Non-pigmented ciliary epithelial cell (primary cell): Measurements from ENCODE around the gene EMP1.

ENCODE experiments used
- DNase-seq: peaks from one replicate; pipeline ENCODE4 v3.0.0-alpha.2; 2010; ENCODE audit warnings: low read depth

The EMP1 gene

DNA sequence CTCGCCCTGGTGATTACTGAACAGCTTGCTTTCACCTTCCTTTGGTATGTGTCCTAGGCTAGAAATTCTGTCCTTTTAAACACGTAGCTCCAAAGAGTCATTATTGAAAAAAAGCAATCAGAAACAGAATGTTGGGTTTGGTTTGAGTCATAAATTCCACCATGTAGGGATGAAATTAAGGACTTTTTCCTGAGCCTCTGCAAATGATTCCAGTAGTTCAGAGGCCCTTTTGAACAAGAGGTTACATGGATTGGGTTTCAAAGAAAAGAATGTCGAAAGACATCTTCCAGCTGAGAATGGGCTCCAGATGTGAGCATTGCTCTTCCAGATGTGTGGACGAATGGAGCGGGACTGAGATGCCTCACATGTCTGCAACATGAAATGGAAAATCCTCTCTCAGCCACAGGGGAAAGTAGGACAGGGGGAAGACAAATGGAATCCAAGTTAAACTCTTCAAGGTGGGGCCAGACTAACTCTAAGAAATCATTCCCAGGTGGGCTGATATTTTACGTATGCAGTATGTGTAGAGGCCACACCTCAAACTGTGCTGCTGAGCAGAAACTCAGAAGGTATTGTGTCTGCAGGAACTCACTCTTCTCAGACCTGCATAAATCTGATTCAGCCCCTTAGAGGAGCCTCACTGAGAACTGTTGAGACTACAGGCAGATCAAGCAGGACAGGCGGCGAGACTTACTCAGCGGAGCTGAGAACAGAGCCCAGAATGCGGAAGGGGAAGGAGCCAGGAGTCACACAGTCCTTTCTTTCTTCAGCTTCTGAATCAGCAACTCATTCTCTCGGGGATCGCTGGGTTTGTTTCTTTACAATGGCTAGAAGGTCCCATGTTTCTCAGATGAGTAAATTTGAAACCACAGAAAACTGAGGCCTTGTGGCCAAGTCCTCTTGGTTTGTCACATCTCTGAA, 23.3 kb upstream of the EMP1 start:
- DNase-seq: peak; percentile 90

DNA sequence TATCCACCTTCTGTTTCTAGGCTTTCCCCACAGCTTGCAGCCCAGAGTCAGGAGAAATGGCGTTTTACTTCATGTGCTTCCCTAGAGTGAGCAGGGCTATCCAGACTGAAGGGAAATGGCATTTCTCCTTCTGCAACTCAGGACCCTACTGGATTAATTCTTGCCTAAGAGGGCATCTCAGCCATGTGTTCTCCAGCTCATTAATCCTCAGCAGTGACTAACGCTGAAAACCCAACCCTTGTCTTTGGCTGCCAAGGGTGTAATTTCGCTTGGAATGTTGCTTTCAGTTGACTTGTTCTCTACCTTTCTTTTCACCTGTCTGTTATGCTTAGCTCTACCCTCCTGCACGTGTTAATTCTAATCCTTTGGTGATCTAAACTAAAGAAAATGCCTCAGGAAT, 21.0 kb upstream of the EMP1 start:
- DNase-seq: no peak

DNA sequence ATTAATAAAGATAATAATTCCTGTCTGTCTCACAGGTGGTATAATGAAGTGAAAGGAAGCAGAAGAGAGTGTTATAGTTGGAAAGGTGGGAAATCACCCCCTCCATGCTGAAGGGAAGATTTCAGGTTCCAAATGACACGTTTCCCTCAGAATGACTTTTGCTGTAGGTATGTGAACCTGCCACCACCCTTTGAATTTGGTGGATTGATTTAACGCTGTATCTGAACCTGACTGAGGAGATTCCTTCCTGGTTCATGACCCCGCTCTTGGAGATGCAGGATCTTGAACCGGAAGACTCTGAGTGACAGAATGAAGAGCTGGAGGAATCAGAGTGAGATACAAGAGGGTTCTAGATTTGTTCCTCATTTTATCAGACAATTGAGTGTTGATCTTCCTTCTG, 20.3 kb upstream of the EMP1 start:
- DNase-seq: no peak

DNA sequence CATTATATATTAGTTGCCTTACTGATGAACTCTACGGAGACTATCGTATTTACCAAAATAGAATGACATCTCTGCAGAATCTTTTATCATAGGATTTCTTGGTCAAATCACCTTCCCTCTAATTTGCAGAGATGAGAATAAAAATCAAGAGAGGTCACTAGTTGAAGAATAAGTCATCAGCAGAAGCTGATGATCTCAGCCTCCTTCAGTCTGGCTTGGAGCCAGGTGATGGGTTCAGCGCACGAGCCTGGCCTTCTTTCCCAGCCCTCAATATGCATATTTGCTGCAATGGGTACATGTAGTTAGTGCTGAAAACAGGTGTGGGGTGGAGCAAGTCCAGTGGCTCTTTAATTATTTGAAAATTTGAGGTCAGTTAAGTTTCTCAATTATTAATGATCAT, 19.2 kb upstream of the EMP1 start:
- no peak for DNase-seq

DNA sequence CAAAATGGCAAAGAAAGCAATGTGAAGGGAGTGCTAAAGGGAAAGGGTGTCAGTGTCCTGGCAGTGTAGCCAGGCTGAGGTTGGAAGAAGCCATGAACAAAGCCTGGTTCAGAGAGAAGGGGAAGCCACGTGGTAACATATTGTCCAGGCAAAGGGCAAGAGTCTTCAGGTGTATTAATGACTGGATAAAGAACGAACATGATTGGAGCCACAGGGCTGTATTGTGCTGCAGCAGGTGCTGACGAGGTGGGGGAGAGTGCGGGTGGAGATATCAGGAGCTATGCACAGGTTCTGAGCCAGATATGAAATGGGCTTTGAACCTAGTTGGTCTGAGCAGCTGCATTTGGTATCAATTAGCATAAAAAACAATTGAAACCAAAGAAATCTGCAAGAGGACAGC, 18.6 kb upstream of the EMP1 start:
- no peak for DNase-seq

DNA sequence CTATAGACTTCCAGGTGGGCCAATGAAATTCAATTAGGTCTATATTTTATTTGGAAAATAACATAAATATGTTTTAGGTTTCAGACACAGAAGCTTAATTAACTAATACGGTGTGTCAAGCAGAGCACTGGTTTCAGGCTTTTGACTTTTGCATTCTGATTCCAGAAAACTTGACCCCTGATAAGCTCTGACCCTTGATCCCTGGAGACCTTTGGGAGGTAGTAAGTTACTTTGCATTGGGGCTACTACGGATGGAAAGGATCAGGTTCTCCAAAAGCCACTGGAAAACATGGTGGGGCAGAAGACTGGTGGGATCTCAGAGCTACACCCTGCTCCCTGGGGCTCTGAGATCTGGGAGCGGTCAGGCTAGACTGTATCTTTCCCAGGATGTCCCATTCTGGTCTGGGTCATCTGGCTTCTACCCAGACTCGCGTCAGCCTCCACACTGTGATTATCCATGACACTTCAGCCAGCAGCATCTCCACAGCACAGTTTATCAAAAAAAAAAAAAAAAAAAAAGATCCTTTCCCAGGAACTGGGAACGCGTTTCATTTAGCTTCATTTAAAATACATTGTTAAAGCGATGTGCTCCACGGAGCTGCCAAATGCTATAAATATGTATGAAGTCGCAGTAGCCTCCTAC, 17.8 kb upstream of the EMP1 start:
- DNase-seq: no peak

DNA sequence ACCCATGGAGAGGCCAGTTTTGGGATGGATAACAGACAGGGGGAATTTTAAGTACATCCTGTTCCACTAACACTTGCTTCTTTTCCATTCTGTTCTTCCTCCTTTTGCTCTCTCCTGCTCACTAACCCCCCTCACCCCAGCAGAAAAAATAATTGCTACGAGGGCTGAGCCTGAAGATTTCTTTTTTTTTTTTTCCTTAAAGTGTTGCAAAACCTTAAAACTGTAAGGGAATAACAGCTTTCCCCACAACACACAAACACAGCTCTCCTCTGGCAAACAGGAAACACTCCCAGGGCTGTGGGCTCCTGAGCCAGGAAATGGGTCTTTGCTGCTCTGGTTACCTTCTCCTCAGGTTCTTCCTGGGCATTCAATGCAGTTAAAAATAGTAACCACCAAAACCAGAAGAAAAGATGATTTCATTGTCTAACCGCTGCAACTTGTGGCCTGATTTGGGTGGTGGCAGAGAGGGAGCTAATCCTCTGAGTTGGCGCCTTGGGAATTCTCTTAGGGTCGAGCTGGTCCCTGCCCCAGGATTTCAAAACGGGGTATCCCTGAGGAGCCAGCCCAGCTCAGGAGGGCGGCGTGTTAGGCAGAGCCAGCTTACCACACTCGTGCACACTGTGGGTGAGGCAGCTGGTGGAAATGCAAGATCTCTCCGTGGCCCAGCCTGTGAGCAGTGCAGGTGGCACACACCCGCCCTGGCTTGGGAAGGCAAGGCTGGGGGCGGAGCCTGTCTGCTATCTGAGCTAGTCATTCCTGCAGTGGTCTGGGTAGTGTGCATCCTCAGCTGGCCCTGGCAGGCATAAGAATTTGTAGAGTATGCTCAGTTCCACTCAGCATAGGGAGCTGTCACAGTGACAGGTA, 17.1 kb upstream of the EMP1 start:
- no peak for DNase-seq

DNA sequence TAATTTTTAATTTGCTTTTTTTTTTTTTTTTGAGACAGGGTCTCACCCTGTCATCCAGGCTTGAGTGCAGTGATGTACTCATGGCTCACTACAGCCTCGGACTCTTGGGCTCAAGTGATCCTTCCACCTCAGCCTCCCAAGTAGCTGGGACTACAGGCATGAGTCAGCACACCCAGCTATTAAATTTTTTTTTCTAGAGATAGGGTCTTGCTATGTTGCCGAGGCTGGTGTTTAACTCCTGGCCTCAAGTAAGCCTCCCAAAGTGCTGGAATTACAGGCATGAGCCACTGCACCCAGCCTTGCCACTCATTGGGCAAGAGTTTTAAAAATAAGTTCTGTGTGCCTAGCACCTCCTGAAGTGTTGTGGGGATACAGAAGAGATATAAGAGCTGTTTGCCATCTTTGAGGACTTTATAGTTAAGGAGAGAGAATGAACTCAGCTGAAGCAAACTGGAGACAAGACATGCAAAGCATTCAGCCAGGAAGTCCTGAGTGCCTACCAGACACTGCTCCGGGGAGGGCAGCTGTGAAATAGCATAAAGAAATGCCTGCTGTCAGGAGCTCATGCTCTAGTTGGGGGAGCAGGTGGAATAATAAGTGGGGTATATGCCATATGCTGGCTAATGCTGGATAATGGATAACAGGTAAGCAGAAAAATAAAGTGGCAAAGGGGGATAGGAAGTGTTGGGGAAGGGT, 15.0 kb upstream of the EMP1 start:
- DNase-seq: no peak

DNA sequence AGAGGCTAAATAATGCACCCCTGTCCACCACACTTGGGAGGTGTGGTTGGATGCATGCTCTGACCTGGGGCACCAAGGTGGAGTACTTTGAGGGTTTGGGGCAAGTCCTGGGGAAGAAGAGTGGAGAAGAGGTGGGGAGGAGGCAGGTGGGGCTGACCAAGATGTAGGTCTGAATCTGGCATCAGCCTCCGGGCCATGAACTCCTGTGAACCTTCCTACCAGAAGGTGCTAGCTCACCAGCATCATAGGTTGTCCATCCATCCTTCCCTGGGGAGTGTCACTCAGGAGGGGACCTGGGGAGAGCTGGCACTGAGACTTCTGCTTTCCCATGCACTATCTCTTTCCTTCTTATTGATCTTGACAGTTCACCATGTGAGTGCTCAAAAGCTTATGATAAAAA, 13.6 kb upstream of the EMP1 start:
- DNase-seq: no peak

DNA sequence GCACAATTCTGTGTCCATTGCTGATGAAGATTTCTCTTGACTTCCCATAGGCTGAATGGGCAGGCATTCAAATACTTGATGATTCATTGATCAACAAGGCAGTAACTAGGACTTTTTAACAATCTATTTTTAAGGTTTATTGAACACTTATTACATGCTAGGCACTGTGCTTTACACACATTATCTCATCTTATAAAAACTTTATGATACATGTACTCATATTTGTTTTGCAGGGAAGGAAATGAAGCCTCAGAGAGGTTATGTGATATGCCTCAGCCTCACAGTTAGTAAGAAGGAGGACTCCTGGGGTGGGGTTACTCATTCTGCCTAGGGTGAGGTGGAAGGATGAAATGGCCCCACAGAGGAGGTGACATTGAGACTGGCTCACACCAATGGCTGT, 12.9 kb upstream of the EMP1 start:
- no peak for DNase-seq

DNA sequence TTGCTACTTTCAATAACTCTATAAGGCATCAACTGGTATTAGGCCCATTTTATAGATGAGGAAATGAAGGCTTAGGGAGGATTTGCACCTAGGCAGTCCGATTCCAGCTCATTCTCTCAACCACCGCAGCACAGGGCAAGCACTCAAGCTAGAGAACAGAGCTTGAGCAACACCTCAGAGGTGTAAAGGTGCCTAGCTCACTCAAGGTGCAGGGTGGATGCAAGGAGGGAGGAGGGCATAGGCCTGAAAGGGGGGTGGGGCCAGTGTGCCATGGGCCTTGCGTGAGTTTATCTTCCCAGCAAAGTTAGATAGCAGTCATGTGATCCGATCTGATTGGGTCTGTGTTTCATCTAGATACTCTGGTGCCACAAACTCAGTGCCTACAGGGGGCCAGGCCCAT, 10.2 kb upstream of the EMP1 start:
- DNase-seq: no peak

DNA sequence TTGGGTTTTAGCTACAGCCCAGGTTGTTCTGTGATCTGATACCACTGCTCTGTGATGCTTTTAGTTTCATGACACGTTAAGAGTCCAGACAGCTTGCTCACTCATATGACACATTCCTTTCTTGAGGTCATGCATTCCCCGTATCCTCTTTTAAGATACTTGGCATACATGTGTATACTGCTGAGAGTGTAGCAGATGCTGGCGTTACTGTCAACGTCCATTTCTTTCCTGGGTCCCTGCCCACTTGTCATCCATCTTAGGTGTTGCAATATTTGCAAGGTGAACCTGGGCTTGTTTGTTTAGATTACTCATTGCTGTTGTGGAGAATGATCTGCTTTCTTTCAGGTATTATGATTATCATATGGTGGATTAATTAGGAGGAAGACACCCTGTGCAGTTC, 9.1 kb upstream of the EMP1 start:
- no peak for DNase-seq

DNA sequence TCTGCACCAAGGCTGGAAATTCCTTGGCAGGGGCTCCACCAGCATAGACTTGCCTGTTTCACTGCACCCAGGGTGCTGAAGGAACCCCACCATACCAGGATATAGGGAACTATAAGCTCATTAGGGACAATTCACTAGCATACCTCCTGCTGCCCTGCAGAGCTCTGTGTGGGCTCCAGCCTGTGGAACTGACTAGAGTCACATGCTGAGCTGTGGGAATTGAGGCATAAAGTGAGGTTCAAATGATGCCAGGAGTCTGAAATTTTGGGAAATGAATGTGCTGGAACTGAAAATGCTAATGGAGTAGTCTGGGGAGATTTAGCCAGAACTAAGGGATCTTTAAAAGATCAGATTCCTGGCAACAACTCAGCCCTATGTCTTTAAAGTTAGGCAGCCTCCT, 7.3 kb upstream of the EMP1 start:
- no peak for DNase-seq

DNA sequence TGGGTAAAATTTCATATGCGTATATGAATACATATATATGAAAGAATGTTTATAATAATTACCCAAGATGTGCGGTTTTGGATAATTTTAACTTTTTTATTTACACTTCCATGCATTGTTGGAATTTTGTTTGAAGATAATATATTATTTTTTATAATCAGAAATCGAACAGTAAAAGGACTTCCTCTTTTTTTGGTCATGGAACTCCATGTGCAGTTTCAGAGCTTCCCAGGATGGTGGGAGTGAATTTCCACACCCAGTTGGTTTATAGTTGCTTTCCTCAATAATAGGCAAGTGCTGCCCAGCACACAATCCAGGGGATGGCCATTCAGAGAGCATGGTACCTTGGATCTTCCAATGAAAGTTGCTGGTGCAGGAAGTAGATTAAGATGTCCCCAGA, 6.3 kb upstream of the EMP1 start:
- no peak for DNase-seq

DNA sequence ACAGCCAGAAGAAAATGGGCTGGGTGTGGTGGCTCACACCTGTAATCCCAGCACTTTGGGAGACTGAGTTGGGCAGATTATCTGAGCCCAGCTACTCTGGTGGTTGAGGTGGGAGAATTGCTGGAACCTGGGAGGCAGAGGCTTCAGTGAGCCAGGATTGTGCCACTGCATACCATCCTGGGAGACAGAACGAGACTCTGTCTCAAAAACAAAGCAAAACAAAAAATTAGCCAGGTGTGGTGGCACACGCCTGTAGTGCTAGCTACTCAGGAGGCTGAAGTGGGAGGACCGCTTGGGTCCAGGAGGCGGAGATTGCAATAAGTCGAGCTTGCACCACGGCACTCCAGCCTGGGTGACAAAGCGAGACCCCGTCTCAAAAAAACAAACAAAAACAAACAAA, 3.8 kb upstream of the EMP1 start:
- DNase-seq: no peak

DNA sequence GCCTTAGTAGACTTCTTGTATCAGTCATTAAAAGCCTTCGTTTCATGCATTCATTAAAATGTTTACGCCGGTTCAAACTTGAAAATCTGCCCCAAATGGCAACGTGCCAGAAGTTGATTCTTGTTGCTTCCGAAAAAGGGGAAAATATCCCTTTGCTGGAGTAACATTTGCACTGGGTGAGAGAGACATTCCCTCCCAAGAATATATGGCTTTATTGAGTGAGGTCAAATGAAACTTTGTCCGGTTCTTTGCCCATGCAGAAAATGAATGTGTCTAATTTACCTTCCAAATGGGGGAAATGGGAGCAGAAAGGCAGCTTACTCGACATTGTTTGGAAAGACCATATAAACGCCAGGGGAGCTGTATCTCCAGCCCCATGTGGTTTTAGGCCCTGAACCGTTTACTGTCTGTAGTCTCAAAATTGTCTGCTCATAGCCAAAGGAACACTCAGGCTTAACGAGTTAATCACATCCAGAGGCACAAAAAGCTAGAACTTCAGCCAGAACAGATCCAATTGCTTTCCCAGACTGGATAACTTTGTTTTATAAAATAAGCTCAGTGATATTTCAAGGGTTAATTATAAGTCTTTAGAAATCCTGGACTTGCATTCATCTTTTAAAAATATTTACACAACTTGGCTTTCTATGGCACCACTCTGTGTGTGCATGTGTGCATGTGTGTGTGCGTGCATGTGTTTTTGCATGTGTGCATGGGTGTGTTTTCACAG, 2.9 kb upstream of the EMP1 start:
- DNase-seq: no peak

DNA sequence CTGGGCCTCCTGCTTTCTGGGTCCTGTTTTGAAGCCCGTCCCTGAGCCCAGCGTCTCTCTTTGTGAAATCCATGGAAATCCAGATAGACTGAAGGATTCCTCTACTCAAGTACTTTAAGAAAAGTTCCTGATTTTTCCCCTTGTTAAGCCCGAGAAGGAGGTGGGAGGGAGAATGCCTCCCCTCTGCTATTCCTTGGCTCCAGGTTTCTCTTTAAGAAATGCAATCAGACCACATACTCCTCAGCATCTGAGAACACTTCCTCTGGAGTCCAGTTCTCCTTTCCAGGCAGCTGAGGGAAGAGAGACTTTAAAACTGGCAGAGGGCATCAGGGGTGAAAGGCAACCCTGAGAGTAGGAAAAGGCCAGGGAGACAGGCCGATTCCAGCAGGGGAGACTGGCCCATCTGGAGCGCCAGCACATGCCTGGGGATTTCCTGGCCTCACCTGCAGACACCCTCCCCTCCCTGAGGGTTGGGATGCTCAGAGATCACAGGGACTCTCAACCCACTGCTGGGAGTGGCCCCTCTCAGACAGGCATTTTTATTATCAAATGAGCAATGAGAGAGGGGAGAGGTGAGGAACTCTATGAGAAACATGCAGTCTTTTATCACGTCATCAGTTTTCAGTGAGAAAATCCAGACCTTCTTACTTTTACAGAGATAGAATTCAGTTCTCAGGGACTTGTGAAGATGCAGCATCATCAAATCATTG, 2.0 kb upstream of the EMP1 start:
- no peak for DNase-seq

DNA sequence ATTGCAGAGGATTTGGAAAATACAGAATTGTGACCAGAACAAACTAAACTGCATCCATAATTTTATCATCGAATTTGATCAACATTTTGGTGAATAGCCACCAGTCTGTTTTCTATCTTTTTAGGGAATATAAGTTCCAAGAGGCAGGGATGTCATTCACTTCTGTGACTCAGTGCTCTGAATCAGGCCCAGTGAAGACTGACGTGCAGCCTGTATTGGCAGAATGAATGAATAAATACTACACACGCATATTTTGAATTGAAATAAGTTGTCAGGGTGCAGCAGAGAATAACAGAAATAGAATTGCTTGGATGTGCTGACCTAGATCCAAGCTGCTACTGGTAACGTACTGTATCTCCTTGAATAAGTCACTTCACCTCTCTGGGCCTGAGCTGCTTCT, 1.3 kb upstream of the EMP1 start:
- DNase-seq: no peak

DNA sequence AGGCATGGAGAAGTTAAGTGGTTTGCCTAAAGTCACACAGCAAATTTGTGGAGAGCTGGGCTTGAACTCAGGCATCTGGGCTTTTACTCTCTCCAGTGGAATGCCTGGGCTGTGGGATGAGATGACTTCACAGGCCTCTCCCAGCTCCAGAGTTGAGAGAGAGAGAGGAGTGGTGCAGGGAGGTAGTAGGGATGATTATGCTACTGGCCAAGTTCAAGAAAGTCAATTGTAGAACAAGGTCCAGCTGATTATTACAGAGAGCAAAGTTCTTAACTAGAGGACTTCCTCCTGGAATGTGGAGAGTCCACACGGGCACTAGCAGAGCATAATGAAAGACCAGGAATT, 769 bp upstream of the EMP1 start:
- DNase-seq: no peak

DNA sequence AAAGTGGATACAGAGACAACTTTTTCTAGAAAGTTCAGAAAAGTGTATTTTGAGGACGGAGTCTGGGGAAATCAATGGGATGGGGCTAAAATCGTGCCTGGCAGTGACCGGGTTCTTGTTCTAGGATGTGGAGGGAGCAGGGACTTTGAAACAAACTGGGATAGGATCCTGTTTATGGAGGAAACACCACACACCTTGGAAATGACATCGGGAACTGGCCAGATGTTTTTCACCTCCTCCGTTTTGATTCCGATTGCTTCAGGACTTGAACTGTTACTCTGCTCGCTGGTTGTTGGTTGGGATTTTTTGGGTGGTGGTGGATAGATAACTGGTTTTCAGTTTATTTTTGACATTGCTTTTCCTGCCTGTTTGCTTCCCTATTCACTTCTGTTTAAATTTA, 506 bp downstream of the EMP1 start:
- DNase-seq: no peak

DNA sequence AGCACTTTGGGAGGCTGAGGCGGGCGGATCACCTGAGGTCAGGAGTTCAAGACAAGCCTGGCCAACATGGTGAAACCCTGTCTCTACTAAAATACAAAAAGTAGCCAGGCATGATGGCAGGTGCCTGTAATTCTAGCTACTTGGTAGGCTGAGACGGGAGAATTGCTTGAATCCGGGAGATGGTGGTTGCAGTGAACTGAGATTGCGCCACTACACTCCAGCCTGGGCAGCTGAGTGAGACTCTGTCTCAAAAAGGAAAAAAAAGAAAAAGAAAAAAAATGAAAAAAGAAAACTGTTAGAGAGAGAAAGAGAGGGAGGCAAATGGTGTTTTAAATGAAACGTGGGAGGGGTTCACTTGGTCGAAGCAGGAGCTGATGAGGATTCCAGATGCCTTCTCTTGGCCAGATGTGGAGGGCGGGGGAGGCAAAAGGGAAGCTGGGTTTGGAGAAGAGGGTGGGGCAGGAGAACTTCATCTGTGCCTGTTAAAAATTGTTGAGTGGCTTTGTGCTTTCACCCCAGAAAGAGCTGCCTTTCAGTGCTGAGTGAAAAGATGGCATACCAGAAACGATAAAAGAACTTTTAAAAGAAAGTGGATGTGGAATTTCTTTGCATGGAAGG, 1.1 kb downstream of the EMP1 start:
- no peak for DNase-seq
